Measurements from ENCODE around the gene COL20A1.

- no peak for TF ChIP-seq CTCF (IDR thresholded peaks at IDR 0.05)
- no peak for TF ChIP-seq POLR2A (IDR thresholded peaks at IDR 0.05)
- TF ChIP-seq EP300 (IDR thresholded peaks at IDR 0.05) = no peak
Measured at GRCh38 chr20:63380346-63380870, 87.4 kb downstream of the COL20A1 start.

All from tibial nerve (tissue), 4 donors.